G401 (cell line): ENCODE data around the gene PLA2G12A. TPM values are rescaled to one million over a fixed set of nuclear protein-coding genes. Genes with fewer than 3 reads are reported as not detected.

Experiments used
- total RNA-seq: library from RNA; depleted of rRNA; stranded (reverse); fragments of >200 nt; shearing (Covaris generic); gene quantifications from 2 replicates; pipeline ENCODE4 v1.2.3, GENCODE V29; 2014; rRNA removed

Gene PLA2G12A
- total RNA-seq, 1 experiment from 2014 or later = 23.5 TPM

Other genes with a start within 250 kb of the PLA2G12A start
- gene MCUB, start 169.8 kb downstream of the PLA2G12A start, total RNA-seq = 21.0 and 50.2 TPM in 2 replicates
- gene CASP6, start 26.6 kb downstream of the PLA2G12A start, total RNA-seq = 23.1 and 72.9 TPM in 2 replicates
- gene CFI, start 71.9 kb upstream of the PLA2G12A start, total RNA-seq = not detected in 2 replicates
- gene GAR1, start 85.7 kb upstream of the PLA2G12A start, total RNA-seq = 19.0 and 23.1 TPM in 2 replicates
- gene RRH, start 97.9 kb upstream of the PLA2G12A start, total RNA-seq = not detected in 2 replicates
- gene LRIT3, start 118.0 kb upstream of the PLA2G12A start, total RNA-seq = not detected in 2 replicates
- not detected in 2 replicates for gene EGF, start 182.8 kb upstream of the PLA2G12A start, total RNA-seq